Fibroblast of the aortic adventitia (primary cell): Measurements from ENCODE around the gene EYS. TPM values are rescaled to one million over a fixed set of nuclear protein-coding genes. Genes with fewer than 3 reads are reported as not detected.

Experiments
- DNase-seq: peaks from one replicate; pipeline ENCODE4 v3.0.0-alpha.2; 2010; ENCODE audit warnings: low read depth
- H3K4me3 ChIP-seq: 2 replicates; pipeline ENCODE4 v1.5.1; 2011; ENCODE audit warnings: low read depth, mild to moderate bottlenecking, control low read depth, low read length, moderate library complexity
- total RNA-seq: library from RNA; depleted of rRNA; stranded (reverse); fragments of >200 nt; gene quantifications from 2 replicates; pipeline ENCODE4 v1.2.3, GENCODE V29; 2012; ENCODE audit warnings: low replicate concordance
- TF ChIP-seq, protein P1 (sequence below): IDR thresholded peaks from 2 replicates; pipeline ENCODE4 v1.5.1; 2011; ENCODE audit warnings: mild to moderate bottlenecking, low read length, control low read depth, inconsistent platforms; ENCODE audit not compliant: insufficient read depth

EYS gene
- total RNA-seq, 1 donor, result 0.09 TPM

DNA sequence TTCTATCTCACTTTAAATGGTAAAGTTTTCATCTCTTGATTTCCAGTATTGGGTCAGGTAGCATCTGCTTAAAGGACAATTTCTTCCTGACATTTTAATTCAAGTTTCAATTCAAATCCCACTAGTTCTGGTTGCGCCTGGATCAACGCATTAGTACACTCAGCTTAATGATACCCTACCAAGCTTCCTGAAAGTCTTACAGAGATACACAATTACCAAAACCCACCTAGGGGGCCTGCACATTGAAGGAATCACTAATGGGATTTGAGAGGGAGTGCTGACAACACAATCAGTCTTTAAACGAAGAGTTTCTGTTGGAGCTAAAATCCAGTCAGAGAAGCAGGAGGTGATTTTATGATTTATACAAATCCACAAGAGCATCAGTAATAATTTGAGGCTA is 1778.4 kb downstream of the EYS start:
- TF ChIP-seq, protein P1, sequence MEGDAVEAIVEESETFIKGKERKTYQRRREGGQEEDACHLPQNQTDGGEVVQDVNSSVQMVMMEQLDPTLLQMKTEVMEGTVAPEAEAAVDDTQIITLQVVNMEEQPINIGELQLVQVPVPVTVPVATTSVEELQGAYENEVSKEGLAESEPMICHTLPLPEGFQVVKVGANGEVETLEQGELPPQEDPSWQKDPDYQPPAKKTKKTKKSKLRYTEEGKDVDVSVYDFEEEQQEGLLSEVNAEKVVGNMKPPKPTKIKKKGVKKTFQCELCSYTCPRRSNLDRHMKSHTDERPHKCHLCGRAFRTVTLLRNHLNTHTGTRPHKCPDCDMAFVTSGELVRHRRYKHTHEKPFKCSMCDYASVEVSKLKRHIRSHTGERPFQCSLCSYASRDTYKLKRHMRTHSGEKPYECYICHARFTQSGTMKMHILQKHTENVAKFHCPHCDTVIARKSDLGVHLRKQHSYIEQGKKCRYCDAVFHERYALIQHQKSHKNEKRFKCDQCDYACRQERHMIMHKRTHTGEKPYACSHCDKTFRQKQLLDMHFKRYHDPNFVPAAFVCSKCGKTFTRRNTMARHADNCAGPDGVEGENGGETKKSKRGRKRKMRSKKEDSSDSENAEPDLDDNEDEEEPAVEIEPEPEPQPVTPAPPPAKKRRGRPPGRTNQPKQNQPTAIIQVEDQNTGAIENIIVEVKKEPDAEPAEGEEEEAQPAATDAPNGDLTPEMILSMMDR, result no peak
- H3K4me3 ChIP-seq, result no peak overlapping the region
- DNase-seq, result no peak

DNA sequence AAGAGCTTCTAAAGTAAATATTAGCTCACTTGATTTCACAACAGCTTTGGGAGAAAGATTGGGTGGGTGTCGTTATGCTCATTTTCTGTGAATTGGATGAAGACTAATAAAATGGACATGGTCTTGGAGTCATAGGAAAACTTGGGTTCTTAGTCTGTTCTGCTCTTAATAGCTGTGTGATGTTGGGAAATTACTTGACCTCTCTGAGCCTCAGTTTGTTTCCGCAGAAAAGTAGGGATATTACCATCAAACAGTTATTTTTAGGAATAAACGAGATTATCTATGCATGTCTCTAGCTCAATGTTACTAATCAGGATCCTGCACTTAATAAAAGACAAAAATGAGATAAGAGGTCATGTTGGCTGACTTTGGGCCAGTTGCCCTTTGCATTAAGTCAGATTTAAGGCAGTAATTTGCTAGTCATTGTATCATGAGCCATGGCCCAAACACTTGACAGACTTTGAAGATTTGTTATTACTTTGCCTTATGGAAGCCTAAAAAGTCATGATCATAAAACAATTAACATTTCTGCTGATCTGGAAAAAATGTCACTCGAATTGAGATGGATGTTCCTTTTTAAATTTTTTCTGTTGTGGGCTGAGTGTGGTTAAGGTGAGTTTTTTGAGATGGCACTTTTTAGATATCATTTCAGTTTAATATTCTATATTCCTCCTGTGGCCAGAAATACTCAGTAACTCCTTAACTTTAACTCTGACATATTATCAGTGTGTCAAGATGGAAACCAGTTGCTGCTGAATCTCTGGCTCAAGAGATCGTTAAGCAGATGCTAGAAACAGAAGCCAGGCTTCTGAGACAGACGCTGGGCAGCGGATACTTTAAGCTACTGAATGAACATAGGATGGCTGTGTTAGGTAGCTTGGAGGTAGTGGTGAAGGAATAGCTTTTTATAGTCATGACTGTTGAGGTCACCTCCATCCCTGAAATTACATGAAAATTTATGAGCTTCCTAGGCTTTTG is 1779.8 kb downstream of the EYS start:
- H3K4me3 ChIP-seq, result no peak overlapping the region
- DNase-seq, result no peak
- TF ChIP-seq, protein P1, result no peak

DNA sequence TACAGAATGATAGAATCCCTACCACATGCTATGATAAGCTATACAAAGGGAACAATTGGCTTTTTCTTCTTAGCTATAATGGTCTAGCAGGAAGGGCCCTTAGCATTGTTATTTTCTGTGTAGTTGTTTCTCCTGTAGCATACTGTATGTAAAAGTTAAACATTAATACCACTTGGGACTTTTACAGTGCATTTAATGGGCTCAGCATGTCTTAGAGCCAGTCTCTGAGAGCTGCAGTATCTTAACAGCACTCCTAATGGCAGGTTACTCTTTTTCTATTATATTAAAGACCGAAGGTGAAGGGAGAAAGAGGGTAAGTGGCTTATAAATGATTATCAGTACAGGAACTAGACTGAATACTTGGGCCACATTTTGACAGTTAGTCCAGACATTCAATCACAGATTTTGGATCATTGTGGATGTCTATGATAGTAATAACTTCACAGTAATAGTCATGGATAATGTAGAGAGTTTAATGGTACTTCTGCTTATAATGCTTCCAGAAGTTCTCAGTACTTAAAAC is 1780.7 kb downstream of the EYS start:
- DNase-seq, result no peak
- no peak overlapping the region for H3K4me3 ChIP-seq
- TF ChIP-seq, protein P1, result no peak

DNA sequence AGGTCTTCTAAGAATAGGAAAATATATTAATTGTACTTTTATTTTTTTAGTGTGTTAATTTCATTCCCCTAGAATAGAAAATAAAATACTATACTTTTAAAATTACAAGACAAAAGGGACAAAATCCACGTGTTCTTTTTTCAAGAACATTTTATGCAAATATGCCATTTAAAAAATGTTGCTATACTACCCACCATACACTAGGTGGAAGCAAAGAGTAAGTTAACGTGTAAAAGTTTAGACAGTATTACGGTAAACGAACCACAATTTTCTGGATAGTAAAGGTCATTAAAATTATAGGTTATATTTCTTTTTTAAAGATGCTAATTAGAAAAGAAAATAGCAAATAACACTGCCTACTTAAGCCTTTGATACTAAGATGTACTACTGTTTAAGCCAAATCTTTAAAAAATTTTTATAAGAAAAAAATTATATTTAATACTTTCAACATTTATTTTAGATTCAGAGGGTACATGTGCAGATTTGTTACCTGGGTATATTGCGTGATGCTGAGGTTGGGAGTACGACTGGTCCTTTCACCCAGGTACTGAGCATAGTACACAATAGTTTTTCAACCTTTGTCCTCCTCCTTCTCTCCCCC is 1783.8 kb downstream of the EYS start:
- no peak overlapping the region for H3K4me3 ChIP-seq
- DNase-seq, result peak; percentile 61
- TF ChIP-seq, protein P1, result peak; percentile 62

DNA sequence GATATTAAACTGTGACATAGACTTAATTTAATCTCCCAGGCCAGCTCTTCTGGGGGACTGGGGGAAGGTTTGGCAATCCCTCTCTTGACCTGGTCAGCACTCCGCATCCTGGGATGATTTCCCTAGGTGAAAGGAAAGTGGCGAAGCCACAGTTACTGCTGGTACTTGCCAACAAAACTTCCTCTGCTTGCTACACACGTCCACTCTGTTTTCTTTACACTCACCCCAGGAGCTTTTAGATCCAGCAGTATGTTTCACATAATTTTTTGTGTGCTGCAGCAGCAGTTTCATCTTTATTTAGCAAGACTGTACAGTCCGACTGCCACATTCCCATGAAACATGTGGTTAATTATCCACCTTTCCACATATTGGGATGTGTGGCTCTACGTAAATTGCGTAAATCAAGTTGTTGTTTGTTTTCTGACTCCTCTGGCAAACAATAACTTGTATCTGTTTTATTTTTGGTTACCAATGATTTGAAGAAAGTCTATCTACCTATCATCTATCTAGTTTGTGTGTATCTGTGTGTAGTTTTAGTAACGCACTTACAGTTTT is 1787.4 kb downstream of the EYS start:
- TF ChIP-seq, protein P1, result no peak
- H3K4me3 ChIP-seq, result no peak overlapping the region
- DNase-seq, result no peak

DNA sequence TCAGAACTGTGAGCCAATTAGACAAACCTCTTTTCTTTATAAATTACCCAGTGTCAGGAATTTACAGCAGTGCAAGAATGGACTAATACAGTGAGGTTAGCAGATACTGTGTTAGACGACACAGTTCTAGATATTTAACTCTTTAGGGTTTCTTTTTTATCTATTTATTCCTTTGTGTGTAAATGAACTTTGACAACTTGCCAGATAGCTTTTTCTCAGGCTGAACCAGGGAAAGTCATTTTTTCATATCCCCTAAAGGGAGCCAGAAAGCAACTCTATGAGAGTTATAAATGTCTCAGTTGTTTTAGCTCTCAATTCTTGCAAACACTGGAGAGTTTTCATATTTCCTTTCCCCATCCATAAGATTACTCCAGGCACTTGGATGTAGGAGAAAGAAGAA is 1794.1 kb downstream of the EYS start:
- no peak for DNase-seq
- H3K4me3 ChIP-seq, result no peak overlapping the region
- TF ChIP-seq, protein P1, result no peak
